ENCODE results near the gene MAGOHB. TPM values are rescaled to one million over a fixed set of nuclear protein-coding genes. Genes with fewer than 3 reads are reported as not detected.
A peak's percentile ranks its signal among the peaks of the same experiment; 100 is the strongest.

Gene MAGOHB
- total RNA-seq, 1 donor from 2014 or later, result 22.1 TPM

DNA sequence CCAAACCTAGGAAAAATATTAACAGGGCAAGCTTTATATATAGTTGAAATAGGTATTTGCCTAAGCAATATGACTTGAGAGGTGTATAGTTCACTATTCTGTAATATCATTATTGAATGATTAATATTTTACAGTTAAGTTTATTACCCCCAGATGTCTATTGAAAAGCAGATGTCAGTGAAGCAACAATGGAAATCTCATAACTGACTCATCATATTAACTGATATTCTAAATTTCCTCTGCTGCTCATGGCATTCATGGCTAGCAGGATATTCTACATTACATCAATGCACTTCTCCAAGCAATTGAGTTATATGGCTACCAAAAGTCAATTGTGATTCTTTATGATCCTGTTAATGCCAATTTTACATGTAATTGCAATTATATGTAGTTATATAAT, 9.7 kb upstream of the MAGOHB start:
- H3K27me3 Mint-ChIP-seq (ENCODE audit: unreplicated experiment), result no peaks in the 10 kb centered on the region
- TF ChIP-seq, protein P1, sequence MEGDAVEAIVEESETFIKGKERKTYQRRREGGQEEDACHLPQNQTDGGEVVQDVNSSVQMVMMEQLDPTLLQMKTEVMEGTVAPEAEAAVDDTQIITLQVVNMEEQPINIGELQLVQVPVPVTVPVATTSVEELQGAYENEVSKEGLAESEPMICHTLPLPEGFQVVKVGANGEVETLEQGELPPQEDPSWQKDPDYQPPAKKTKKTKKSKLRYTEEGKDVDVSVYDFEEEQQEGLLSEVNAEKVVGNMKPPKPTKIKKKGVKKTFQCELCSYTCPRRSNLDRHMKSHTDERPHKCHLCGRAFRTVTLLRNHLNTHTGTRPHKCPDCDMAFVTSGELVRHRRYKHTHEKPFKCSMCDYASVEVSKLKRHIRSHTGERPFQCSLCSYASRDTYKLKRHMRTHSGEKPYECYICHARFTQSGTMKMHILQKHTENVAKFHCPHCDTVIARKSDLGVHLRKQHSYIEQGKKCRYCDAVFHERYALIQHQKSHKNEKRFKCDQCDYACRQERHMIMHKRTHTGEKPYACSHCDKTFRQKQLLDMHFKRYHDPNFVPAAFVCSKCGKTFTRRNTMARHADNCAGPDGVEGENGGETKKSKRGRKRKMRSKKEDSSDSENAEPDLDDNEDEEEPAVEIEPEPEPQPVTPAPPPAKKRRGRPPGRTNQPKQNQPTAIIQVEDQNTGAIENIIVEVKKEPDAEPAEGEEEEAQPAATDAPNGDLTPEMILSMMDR (IDR thresholded peaks at IDR 0.05; ENCODE audit: partially characterized antibody, unreplicated experiment), result no peak
- H3K4me1 Mint-ChIP-seq (ENCODE audit: low read depth, unreplicated experiment), result no peaks in the 10 kb centered on the region
- H3K36me3 Mint-ChIP-seq (ENCODE audit: unreplicated experiment), result no peaks in the 10 kb centered on the region
- no peak overlapping the region for H3K4me3 Mint-ChIP-seq (ENCODE audit: unreplicated experiment)
- DNase-seq, result no peak
- H3K9me3 Mint-ChIP-seq (ENCODE audit: unreplicated experiment), result no peaks in the 10 kb centered on the region
- no peak overlapping the region for H3K27ac Mint-ChIP-seq (ENCODE audit: unreplicated experiment)

DNA sequence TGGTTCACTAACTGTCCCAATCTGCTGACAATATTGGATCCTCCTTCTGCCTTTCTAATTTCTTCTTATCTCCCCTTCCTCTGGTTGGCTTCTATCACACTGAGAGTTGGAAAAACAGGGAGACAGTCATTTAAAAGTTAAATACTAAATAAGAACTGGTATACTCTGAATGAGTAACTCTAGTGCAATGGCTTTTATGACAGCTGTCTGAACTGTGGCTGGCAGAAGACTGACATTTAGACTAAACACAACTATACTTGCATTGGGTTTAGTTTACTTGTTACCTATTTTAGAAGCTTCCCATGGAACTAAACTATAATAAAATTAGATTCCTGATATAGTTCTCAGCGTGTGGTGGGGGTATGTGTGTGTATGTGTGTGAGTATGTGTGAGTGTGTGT, 7.9 kb upstream of the MAGOHB start:
- Mint-ChIP-seq H3K9me3 (ENCODE audit: unreplicated experiment) (no peaks in the 10 kb centered on the region), H3K4me1 (ENCODE audit: low read depth, unreplicated experiment) (no peaks in the 10 kb centered on the region), H3K27ac (ENCODE audit: unreplicated experiment) (no peak overlapping the region), H3K36me3 (ENCODE audit: unreplicated experiment) (no peaks in the 10 kb centered on the region), H3K4me3 (ENCODE audit: unreplicated experiment) (no peak overlapping the region), H3K27me3 (ENCODE audit: unreplicated experiment) (no peaks in the 10 kb centered on the region)
- DNase-seq, result no peak
- TF ChIP-seq, protein P1 (IDR thresholded peaks at IDR 0.05; ENCODE audit: partially characterized antibody, unreplicated experiment), result no peak

DNA sequence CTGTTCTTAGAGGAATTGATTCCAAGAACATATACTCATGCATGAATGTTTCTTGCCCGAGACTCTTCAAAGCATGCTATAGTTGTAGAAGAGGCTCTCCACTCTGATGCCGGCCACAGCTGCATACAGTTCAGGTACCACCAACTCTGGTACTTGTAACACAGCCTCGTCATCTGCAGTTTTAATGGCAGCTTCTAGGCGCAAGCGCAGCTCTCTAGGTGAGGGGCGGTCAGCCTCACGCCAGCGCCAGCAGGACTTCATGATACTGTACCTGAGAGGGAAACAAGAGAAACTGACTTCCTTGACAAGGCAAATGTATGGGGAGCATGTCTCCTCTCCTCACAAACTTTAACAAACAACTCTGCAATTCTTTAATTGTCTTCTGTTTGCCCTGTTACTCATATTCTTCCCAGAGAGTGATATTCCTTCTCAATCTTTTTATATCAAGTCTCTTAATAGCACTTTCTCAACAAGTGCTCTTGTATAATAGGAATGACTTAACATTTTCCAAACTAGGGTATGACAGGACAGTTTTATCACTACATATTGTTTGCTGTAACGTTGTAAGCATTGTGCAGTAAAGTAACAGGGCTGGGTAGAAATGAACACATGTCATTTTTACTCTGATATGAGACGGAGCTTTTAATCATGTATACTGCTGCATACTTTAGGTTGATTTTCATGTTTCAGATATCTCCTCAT, 6.8 kb upstream of the MAGOHB start:
- Mint-ChIP-seq H3K4me3 (ENCODE audit: unreplicated experiment) (no peak overlapping the region), H3K4me1 (ENCODE audit: low read depth, unreplicated experiment) (no peaks in the 10 kb centered on the region), H3K27ac (ENCODE audit: unreplicated experiment) (no peak overlapping the region), H3K9me3 (ENCODE audit: unreplicated experiment) (no peaks in the 10 kb centered on the region), H3K27me3 (ENCODE audit: unreplicated experiment) (no peaks in the 10 kb centered on the region), H3K36me3 (ENCODE audit: unreplicated experiment) (no peaks in the 10 kb centered on the region)
- TF ChIP-seq, protein P1 (IDR thresholded peaks at IDR 0.05; ENCODE audit: partially characterized antibody, unreplicated experiment), result no peak
- DNase-seq, result no peak

DNA sequence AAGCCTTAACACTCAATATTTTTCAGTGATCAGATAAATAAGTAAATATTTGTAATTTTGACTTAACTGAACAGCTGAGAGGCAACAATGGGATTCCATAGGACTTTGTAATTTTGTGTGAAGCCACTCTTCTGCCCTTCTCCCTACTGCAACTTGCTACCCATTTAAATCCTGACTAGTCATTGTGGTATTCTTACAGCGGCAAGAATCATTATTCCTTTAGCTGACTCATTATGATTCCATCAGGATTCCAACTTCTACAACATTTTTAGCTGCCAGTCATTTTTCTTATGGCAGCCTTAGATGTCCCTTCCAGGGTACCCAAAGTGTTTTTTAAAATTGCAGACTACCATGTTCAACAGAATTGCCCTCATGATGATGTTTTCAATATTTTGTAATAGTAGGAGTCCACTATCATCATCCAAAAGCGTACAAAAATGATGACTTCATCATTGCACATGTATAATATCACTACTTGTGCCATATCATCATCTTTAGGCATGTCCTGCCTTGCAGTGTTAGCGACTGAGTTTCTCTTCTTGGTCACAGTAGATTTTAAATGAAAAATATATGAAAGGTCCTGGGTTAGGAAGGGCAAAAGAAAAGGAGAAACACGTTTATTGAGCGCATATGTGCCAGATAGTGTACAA, 5.1 kb upstream of the MAGOHB start:
- TF ChIP-seq, protein P1 (IDR thresholded peaks at IDR 0.05; ENCODE audit: partially characterized antibody, unreplicated experiment), result no peak
- DNase-seq, result no peak
- peaks cover 1% of the 10 kb centered on the region for H3K27me3 Mint-ChIP-seq (ENCODE audit: unreplicated experiment)
- no peaks in the 10 kb centered on the region for H3K4me1 Mint-ChIP-seq (ENCODE audit: low read depth, unreplicated experiment)
- H3K4me3 Mint-ChIP-seq (ENCODE audit: unreplicated experiment), result no peak overlapping the region
- peaks cover 2% of the 10 kb centered on the region for H3K9me3 Mint-ChIP-seq (ENCODE audit: unreplicated experiment)
- H3K36me3 Mint-ChIP-seq (ENCODE audit: unreplicated experiment), result no peaks in the 10 kb centered on the region
- H3K27ac Mint-ChIP-seq (ENCODE audit: unreplicated experiment), result no peak overlapping the region

DNA sequence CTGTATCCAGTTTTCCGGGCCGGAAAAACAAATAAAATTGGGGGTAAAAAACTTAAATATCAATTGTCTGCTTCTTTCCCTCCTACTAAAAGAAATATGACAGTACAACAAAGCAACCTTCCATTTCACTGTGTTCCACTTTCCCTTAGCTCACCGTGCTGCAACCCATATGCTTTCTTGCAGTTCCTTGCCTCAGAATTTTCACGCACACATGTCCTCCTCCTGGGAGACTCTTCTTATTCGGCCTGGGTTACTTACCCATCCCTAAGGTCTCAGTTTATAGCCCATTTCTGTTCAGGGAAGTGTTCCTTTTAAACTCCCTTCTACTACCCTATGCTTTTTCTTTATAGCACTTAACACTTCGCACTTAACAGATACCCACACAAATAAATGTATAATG, 4.5 kb upstream of the MAGOHB start:
- DNase-seq, result no peak
- Mint-ChIP-seq H3K36me3 (ENCODE audit: unreplicated experiment) (no peaks in the 10 kb centered on the region), H3K27ac (ENCODE audit: unreplicated experiment) (peak overlapping the region; percentile 20), H3K4me1 (ENCODE audit: low read depth, unreplicated experiment) (no peaks in the 10 kb centered on the region), H3K9me3 (ENCODE audit: unreplicated experiment) (peaks cover 5% of the 10 kb centered on the region), H3K4me3 (ENCODE audit: unreplicated experiment) (no peak overlapping the region), H3K27me3 (ENCODE audit: unreplicated experiment) (peaks cover 4% of the 10 kb centered on the region)
- TF ChIP-seq, protein P1 (IDR thresholded peaks at IDR 0.05; ENCODE audit: partially characterized antibody, unreplicated experiment), result no peak

Data from glutamatergic neuron (in vitro differentiated cells).